Activated CD8-positive, alpha-beta memory T cell treated with anti-CD3 and anti-CD28 coated beads, Interleukin-2, amount 50 U/mL, for 4 hours (primary cell): Measurements from ENCODE around the gene BMP7.

Source experiments
- DNase-seq: peaks from one replicate; pipeline ENCODE4 v3.0.0-alpha.2; 2020

The BMP7 gene

DNA sequence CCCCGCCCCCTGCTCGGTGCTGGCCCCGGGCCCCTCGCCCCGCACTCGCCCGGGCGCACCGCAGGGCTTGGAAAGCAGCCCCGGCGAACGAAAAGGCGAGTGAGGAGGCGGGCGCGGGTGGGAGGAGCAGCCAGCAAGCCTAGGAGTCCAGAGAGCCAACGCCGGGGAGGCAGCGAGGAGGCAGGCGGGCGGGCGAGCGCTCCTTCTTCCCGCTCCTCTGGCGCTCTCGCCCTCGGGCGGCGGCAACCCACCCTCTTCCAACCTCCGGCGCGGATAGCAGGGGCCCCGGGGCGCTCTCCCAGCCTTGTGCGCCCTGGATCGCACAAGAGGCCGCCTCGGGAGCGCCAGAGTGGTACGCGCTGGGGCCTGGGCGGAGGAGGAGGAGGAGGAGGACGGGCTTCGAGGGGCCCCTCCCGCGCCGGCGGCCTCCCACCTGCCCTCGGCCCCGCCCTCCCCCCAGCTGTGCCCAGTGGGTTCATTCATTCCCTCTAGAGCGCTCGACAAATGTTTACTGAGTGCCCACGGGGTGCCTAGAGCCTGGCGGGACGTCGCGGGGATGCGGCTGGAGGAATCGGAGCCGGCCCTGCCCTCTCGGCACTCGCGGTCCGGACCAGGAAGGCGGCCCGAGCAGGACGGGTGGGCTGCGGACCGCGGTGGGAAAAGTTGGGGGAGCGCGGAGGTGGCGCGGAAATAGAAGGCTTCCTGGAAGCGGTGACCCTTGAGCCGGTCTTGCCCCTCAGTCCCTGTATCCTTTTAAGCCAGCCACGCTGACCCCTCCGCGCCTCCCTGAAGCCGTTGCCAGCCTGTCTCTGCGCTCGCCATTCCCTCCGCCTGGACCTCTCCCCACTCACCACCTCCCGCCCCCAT, at the start of gene BMP7:
Gene BMP7, minus strand, starts transcription at position 351 of the 867 bp plus-strand sequence. CDS start 519 bp downstream, outside the sequence.
- no peak for DNase-seq

DNA sequence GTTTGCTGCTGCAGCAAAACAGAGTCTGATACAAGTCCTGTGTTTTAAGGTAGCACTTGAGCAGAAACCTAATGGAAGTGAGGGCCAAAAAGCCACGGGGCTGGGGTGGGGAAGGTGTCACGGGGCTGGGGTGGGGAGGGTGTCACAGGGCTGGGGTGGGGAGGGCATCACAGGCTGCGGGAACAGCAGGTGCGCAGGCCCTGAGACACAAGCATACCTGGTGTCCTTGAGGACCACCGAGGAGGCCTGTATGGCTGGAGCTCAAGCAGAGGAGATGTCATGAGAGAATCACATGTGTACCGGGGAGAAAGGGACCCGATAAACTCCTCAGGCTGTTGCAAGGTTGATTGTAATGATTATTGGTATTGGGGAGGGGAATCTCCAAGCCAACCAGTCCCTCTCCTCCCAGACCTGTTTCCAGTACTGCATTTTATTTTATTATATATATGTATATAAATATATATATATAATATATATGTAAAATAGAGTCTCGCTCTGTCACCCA, 49.6 kb upstream of the BMP7 start:
- DNase-seq = no peak

DNA sequence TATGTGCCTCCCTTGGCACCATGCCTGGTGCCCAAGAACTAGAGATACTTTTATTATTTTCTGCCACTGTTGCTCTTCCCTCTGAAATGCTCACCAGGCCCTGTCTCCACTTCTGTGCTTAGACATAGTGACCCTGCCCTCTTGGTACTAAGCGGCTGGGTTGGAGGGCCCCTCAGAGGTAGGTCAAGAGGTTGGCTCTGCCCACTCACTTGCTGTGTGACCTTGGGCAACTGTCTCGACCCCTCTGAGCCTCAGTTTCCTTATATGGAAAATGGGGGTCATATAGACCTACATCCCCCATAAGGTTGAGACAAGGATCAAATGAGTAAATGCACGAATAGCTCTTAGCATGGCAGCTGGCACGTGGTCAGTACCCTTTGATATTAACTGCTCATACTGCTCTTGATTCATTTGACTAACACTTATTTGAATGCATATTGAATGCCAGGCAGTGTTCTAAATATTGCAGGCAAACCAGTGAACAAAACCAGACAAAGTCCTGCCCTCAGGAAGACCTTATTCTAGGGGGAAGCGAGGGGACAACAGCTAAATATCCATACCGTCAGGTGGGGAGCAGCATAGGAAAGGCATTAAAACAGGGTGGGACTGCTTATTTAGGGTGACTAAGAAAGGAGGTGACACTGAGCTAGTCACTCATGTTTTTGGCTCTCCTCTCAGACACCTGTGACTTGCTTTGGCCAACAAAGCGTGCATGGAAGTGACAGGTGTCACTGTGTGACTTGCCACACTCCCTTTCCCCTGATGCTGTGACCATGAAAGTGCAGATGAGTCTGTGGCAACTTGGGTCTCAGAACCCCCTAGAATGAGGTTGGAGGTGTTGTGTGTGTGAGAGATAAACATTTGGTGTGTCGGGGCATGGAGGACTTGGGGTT, 48.9 kb upstream of the BMP7 start:
- no peak for DNase-seq

- DNase-seq = no peak
Measured at GRCh38 chr20:57313951-57314350, 47.5 kb upstream of the BMP7 start.

DNA sequence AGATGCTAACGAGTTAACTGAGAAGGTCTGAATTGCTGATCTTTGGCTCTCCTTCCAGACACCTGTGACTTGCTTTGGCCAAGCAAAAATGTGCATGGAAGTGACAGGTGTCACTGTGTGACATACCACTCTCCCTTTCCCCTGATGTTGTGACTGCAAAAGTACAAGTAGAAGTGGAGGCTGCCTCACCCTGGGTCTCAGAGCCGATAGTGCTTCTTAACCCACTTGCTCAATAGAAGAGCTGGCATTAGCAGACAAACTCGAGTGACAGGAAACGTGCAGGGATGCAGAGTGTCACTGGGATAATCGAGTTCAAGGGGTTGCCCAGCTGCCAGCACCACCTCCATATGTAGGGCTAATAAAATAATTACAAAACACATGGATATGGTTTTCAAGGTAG, 46.8 kb upstream of the BMP7 start:
- no peak for DNase-seq

- no peak for DNase-seq
Measured at GRCh38 chr20:57312138-57312537, 45.7 kb upstream of the BMP7 start.

- DNase-seq = no peak
Measured at GRCh38 chr20:57310821-57311514, 44.5 kb upstream of the BMP7 start.

DNA sequence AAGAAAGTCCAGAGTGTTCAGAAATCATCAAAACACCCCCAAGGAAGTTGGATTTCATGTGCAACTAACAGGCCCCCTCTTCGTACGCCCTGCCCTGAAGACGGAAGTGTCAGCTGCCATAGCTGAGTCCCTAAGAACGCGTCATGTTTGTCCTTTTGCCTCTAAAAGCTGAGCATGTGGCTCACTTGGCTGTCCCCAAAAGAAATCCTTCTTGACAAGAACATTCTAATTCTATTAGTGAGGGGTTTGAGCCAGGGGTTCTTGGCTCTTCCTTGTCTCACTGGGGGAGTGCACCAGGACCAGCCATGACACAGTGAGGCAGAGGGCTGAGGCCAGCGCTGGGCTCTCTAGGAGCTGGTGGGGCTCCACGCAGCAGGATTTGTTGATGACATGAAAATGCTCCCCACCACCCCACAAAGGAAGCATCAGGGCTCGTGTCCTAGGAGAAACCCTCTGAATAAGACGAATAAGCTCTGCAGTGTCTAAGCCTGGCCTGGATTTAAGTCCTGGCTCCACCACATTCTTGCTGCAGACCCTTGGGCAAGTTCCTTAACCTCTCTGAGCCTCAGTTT, 43.2 kb upstream of the BMP7 start:
- no peak for DNase-seq

- DNase-seq = no peak
Measured at GRCh38 chr20:57308451-57309271, 42.2 kb upstream of the BMP7 start.

DNA sequence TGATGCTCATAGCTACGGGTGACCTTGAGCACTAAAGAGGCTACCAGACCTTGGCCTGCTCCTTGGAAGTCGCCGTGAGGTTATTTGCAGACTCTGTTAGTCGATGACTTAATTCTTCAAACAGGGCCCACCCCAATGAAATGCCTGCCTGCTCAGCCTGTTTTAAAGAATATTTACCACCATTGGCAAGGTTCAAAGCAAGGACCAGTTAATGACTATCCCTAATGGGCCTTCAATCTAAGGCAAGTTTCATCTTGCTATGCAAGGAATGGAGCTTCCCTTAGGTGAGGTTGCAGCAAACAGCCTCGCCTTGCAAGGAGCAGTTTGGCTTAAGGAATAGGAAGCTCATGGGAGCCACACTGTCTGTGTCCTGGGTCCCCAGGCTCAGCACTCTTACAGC, 40.3 kb upstream of the BMP7 start:
- no peak for DNase-seq

DNA sequence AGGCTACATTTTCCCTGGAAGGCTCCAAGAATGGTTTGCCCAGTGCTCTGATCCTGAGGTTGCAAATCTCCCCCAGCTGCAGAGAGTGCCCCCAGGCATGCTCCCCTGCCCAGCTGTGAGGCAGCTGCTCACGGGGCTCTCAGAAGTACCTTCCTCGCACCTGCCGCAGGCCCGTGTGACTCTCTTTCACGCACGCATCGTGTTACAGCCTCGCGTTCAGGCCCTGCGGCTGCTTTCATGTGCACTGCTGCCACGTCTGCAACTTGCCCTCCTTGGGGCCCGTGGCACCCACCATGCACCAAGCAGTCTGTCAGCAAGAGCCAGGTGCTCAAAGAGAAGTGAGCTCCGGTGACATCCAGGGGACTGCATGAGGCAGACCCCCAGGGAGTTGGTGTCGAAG, 34.6 kb upstream of the BMP7 start:
- no peak for DNase-seq

DNA sequence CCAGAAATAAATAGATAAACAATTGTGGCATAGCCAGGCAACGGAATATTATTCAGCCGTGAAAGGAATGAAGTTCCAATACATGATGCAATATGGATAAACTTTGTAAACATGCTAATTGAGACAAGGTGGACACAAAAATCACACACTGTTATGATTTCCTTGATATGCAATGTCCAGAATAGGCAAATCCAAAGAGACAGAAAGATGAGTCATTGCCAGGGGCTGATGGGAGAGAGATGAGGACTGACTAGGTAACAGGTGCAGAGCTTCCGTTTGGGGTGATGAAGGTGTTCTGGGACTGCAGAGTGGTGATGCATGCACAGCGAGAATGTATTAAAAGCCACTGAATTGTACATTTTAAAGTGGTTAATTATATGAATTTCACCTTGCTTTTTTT, 32.0 kb upstream of the BMP7 start:
- DNase-seq = no peak

DNA sequence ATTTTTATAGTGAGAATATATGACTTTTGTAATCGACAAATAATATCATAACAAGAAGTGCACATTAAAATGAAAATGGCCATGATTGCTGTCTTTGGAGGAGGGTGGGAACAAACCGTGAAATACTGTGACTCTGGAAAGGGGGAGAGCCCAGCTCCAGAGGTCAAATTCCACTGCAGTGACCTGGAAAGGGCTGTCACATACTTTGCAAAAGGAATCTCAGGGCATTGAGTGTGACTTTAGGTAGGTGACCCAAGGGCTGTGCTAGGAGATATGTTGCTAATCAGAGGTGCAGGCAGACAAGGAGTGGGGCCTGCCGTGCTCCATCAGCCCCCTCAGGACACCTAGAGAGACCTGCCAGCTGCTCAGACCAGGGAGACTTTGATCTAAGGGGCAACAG, 28.1 kb upstream of the BMP7 start:
- DNase-seq = no peak

DNA sequence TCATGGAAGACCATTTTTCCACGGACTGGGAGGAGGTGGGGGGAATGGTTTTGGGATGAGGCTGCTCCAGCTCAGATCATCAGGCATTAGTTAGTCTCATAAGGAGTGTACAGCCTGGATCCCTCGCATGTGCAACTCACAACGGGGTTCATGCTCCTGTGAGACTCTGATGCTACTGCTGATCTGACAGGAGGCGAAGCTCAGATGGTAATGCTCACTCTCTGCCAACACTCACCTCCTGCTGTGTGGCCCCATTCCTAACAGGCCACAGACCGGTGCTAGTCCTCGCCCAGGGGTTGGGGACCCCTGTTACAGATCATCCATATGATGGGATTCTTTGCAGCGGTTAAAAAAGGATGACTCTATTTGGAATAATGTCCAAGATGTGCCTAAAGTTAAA, 27.6 kb upstream of the BMP7 start:
- no peak for DNase-seq

GRCh38 chr20:57292611-57293010, 26.2 kb upstream of the BMP7 start:
- DNase-seq = no peak

- no peak for DNase-seq
Measured at GRCh38 chr20:57291694-57292093, 25.3 kb upstream of the BMP7 start.

DNA sequence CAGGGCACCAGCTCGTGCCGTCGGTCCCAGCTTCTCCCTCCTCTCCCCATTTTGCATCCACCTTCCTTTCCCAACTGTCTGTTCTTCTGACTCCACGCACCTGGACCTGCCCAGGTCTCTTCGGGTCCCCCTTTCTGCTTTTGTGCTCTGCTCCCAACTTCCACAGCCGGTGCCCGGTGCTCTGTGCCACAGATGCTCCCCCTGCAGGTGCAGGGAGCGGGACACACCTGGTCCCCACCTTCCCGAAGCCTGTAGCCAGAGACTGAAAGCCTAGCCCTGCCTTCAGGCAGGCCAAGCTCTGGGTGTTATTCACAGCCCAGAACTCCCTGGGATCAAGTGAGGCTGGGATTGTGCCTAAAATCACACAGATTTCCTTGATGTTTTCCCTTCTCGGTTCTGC, 24.6 kb upstream of the BMP7 start:
- DNase-seq = no peak

- no peak for DNase-seq
Measured at GRCh38 chr20:57290178-57290484, 23.7 kb upstream of the BMP7 start.

DNA sequence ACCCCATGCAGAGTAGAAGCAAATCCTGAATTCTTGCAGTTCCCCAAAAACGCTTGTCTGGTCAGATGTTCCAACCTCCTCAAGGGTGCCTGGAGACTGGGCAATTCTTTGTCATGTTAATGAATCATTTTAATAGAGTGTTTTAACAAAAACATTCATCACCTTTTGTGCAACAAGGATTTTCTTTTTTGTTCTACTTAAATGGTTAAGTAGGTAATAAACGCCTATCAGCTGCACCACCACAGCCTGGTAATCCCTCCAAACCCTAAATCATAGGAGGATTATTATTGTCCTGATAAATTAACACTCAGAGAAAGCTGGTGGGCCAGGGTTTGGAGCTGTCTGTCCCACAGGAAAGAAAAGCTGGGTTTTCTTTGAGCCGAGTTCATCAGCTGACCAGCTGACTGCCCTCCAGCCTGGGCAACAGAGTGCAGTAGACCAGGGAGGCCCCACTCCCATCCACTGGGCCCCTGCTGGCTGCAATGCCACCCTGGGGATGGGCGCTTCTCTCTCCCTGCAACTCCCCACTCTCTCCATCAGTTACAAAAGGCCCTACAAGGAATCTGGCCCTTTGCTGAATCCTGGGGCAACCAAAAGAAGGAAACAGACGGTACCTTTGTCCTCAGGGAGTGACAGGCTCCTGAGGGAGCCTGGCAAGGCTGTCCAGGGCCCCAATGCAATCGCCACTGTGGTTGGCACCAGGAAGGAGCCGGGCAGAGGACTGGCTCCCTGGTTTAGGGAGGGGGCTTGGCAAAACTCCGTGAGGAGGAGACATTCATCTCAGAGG, 23.1 kb upstream of the BMP7 start:
- no peak for DNase-seq

GRCh38 chr20:57288651-57289277, 22.3 kb upstream of the BMP7 start:
- no peak for DNase-seq

- DNase-seq = no peak
Measured at GRCh38 chr20:57287901-57288300, 21.5 kb upstream of the BMP7 start.
